CD4-positive, CD25-positive, alpha-beta regulatory T cell (primary cell): ENCODE results near the gene CRB3. TPM values are rescaled to one million over a fixed set of nuclear protein-coding genes. Genes with fewer than 3 reads are reported as not detected.

Source experiments
- ATAC-seq, 2 donors: fragments of 150-1000 bp; cut with Tn5 transposase; one replicate each; pipeline ENCODE4 v1.10.0; 2021; ENCODE audit warnings: low read depth in 2 of 2, moderate number of reproducible peaks in 2 of 2, moderate library complexity in 1 of 2
- DNase-seq, 3 donors: peaks; one replicate each; pipeline versions ENCODE4 v3.0.0 to v3.0.0-alpha.2; 2012 to 2022; ENCODE audit warnings: mixed read lengths in 1 of 3
- H3K27ac ChIP-seq: one replicate; pipeline ENCODE4 v1.7.0; 2013; ENCODE audit warnings: mild to moderate bottlenecking, low read length; ENCODE audit not compliant: insufficient read depth, poor library complexity, severe bottlenecking
- H3K27me3 ChIP-seq: one replicate; pipeline ENCODE4 v1.7.0; 2013; ENCODE audit warnings: low read length; ENCODE audit not compliant: control insufficient read depth, insufficient read depth
- H3K36me3 ChIP-seq: one replicate; pipeline ENCODE4 v1.7.0; 2013; ENCODE audit warnings: mild to moderate bottlenecking, low read length, moderate library complexity; ENCODE audit not compliant: control insufficient read depth, insufficient read depth
- H3K4me1 ChIP-seq: 2 replicates; pipeline ENCODE4 v1.7.0; 2013; ENCODE audit warnings: mild to moderate bottlenecking, low read length; ENCODE audit not compliant: insufficient read depth, control insufficient read depth, poor library complexity, severe bottlenecking
- H3K4me3 ChIP-seq: one replicate; pipeline ENCODE4 v1.7.0; 2013; ENCODE audit warnings: low read depth, mild to moderate bottlenecking, low read length, moderate library complexity
- H3K9me3 ChIP-seq, 2 experiments: 1 replicate in 1 of 2; 2 replicates in 1 of 2; pipeline ENCODE4 v1.7.0; 2013; ENCODE audit warnings: low read length in 2 of 2, mild to moderate bottlenecking in 1 of 2, moderate library complexity in 1 of 2; ENCODE audit not compliant: control insufficient read depth in 2 of 2
- H3K27ac Mint-ChIP-seq, 3 donors: one replicate each; pipeline ENCODE4 v1.8.0; 2020 to 2022; ENCODE audit warnings: mild to moderate bottlenecking in 3 of 3, mixed read lengths in 3 of 3, moderate library complexity in 2 of 3
- H3K27me3 Mint-ChIP-seq: one replicate; pipeline ENCODE4 v1.8.0; 2022; ENCODE audit warnings: mild to moderate bottlenecking, mixed read lengths
- H3K36me3 Mint-ChIP-seq: one replicate; pipeline ENCODE4 v1.8.0; 2020; ENCODE audit warnings: mixed read lengths
- H3K4me1 Mint-ChIP-seq, 4 donors: one replicate each; pipeline ENCODE4 v1.8.0; 2020 to 2022; ENCODE audit warnings: mixed read lengths in 4 of 4, mild to moderate bottlenecking in 1 of 4
- H3K4me3 Mint-ChIP-seq, 4 donors: one replicate each; pipeline ENCODE4 v1.8.0; 2020 to 2022; ENCODE audit warnings: mild to moderate bottlenecking in 4 of 4, mixed read lengths in 4 of 4, moderate library complexity in 3 of 4
- H3K9me3 Mint-ChIP-seq, 7 donors: one replicate each; pipeline ENCODE4 v1.8.0; 2020 to 2022; ENCODE audit warnings: mixed read lengths in 7 of 7, mild to moderate bottlenecking in 3 of 7, moderate library complexity in 2 of 7
- polyA plus RNA-seq, 4 donors: library from polyadenylated mRNA; unstranded; fragments of 300-500 nt; fragmentation: Illumina TruSeq; gene quantifications; one replicate each; pipeline ENCODE4 v1.2.3, GENCODE V29; 2021
- total RNA-seq: library from RNA; stranded (reverse); gene quantifications from one replicate; pipeline ENCODE4 v1.2.3, GENCODE V29; 2022

The CRB3 gene
- total and polyA plus RNA-seq, 5 donors from 2014 or later, result 1.6 to 5.8 (median 3.4) TPM

DNA sequence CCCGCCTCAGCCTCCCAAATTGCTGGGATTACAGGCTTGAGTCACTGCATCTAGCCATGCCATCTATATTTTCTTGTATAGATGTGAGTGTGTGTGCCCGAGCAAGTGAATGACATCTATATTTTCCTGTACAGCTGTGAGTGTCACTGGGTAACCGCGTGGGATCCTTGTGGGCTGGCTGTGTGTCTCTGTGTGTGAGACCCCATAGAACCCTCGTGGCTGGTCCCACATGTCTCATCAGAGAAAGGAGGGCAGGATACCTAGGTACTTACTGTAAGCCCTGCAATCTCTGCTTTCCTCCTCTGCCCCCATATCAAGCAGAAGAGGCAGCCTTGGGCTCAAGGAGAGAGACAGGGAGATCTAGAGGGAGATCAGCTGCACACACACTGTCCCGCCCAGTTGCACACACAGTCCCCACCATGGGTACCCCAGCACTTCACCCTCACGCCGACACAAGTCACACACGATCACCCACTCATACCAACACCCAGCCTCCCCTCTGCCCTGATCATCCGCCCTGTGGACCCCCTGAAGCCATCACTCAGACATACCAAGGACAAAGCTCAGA, 16.9 kb downstream of the CRB3 start:
- DNase-seq (peak in 1 of 3 donors; percentile 46), ATAC-seq (peak; percentile 2 to 21)
- peaks cover 4% of the 10 kb centered on the region for H3K36me3 Mint-ChIP-seq

DNA sequence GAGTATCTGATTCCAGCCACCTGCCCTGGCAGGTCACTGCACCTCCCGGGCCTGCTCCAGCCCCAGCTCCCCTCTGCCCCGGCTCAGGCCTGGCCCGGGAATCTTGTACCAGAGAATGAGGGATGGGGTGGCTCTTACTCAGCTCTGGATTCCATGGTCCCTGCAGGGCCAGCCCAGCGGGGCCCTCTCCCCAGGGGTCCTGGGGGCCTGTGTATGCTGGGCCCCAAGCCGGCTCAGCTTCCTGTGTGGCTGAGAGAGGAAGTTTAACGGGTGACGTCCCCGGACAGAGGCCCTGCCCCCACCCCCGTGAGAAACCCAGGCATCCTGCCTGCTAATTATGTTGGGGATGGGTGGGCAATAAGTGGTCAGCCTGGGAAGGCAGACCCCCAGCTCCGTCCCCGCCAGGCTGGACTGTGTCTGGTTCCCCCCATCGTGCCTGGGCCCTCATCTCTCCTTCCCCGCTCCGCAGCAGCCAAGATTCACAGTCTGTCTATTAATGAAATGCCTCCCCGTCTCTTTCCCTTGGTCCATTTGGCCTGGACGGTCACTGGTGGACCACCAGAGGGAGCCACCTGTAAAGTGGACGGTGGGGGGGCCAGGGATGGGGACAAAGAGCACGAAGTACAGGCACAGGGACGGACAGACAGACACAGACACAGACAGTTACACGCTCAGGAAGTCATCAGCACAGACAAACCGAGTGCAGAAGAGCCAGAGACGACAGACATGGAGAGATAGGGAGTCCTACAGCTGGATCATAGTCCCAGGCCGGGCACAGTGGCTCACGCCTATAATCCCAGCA, 17.7 kb downstream of the CRB3 start, which contains the start of gene DENND1C:
Gene DENND1C, minus strand, starts transcription at position 247 of the 802 bp plus-strand sequence. Its CDS starts 92 bp downstream, at position 155.
- Mint-ChIP-seq H3K4me3 (peak within 1 kb of the TSS; percentile 95 to 100 (median 98)), H3K36me3 (peaks cover 4% of the 10 kb centered on the region), H3K4me1 (peaks cover 0 to 44% (median 23%) of the 10 kb centered on the region in 4 donors), H3K9me3 (no peaks in the 10 kb centered on the region), H3K27ac (peak within 1 kb of the TSS; percentile 92 to 99 (median 99)), H3K27me3 (no peaks in the 10 kb centered on the region)
- Histone ChIP-seq H3K27me3 (no peaks in the 10 kb centered on the region), H3K9me3 (no peaks in the 10 kb centered on the region), H3K27ac (peak within 1 kb of the TSS; percentile 84), H3K4me3 (peak within 1 kb of the TSS; percentile 90), H3K4me1 (peaks cover 24% of the 10 kb centered on the region), H3K36me3 (peaks cover 13% of the 10 kb centered on the region)
- ATAC-seq (peak; percentile 92 to 94), DNase-seq (peak; percentile 34 to 89 (median 69))

More for the DNA sequence above, 16.9 kb downstream of the CRB3 start:
- Mint-ChIP-seq H3K27me3 (no peaks in the 10 kb centered on the region), H3K27ac (peak overlapping the region; percentile 92 to 99 (median 99)), H3K9me3 (no peaks in the 10 kb centered on the region), H3K4me1 (peaks cover 0 to 44% (median 23%) of the 10 kb centered on the region in 4 donors), H3K4me3 (peak overlapping the region; percentile 95 to 100 (median 98))
- peaks cover 24% of the 10 kb centered on the region for H3K4me1 ChIP-seq
- no peaks in the 10 kb centered on the region for H3K27me3 ChIP-seq
- peaks cover 21% of the 10 kb centered on the region for H3K36me3 ChIP-seq
- no peaks in the 10 kb centered on the region for H3K9me3 ChIP-seq
- peak overlapping the region; percentile 84 for H3K27ac ChIP-seq
- H3K4me3 ChIP-seq, result peak overlapping the region; percentile 90

DNA sequence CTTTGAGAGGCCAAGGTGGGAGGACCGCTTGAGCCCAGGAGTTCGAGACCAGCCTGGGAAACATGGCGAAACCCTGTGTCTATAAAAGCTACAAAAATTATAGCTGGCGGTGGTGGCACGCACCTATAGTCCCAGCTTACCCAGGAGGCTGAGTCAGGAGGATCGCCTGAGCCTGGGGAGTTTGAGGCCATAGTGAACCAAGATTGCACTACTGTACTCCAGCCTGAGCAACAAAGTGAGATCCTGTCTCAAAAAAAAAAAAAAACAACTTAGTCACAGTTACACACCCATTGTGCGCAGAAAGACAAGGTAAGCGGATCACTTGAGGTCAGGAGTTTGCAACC, 18.2 kb downstream of the CRB3 start:
- Mint-ChIP-seq H3K9me3 (no peaks in the 10 kb centered on the region), H3K4me1 (peaks cover 0 to 44% (median 23%) of the 10 kb centered on the region in 4 donors), H3K27ac (peak overlapping the region; percentile 92 to 99 (median 99)), H3K36me3 (peaks cover 4% of the 10 kb centered on the region), H3K4me3 (peak overlapping the region; percentile 95 to 100 (median 98)), H3K27me3 (no peaks in the 10 kb centered on the region)
- Histone ChIP-seq H3K4me1 (peaks cover 24% of the 10 kb centered on the region), H3K9me3 (no peaks in the 10 kb centered on the region), H3K4me3 (peak overlapping the region; percentile 90), H3K36me3 (peaks cover 7% of the 10 kb centered on the region), H3K27me3 (no peaks in the 10 kb centered on the region), H3K27ac (peak overlapping the region; percentile 84)
- DNase-seq (no peak), ATAC-seq (no peak)

DNA sequence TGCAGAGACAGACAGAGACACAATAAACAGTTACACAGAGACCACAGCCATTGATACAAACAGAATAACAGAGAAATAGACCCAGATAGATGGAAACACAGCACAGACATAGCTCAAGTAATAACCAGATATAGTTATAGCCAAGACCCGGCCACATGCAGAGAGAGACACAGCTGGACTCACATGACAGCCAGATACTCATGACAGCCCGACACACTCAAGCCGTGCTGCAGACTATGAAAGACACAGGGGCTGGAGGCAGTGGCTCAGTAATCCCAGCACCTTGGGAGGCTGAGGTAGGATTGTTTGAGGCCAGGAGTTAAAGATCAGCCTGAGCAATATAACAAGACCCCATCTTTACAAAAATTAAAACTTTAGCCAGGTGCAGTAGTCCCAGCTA, 19.2 kb downstream of the CRB3 start:
- DNase-seq (no peak), ATAC-seq (no peak)
- H3K4me1 ChIP-seq, result peaks cover 24% of the 10 kb centered on the region
- no peaks in the 10 kb centered on the region for H3K9me3 ChIP-seq
- Mint-ChIP-seq H3K27me3 (no peaks in the 10 kb centered on the region), H3K4me1 (peaks cover 0 to 44% (median 23%) of the 10 kb centered on the region in 4 donors), H3K4me3 (peak overlapping the region; percentile 57 to 100 (median 80)), H3K9me3 (no peaks in the 10 kb centered on the region), H3K27ac (peak overlapping the region; percentile 91 to 99 (median 99)), H3K36me3 (peaks cover 4% of the 10 kb centered on the region)
- no peaks in the 10 kb centered on the region for H3K27me3 ChIP-seq
- H3K27ac ChIP-seq, result no peak overlapping the region
- H3K4me3 ChIP-seq, result no peak overlapping the region
- peaks cover 7% of the 10 kb centered on the region for H3K36me3 ChIP-seq

DNA sequence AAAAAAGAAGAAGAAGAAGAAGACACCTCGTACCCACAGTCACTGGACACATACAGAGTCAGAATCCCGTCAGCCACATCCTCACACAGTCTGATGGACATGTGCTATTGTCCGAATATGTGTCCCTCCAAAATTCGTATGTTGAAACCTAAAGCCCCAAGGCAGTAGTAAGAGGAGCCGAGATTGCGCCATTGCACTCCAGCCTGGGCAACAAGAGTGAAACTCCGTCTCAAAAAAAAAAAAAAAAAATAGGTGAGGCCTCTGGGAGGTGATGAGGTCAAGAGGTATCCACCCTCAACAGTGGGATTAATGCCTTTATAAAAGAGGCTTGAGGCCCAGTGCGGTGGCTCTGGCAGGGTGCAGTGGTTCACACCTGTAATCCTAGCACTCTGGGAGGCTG, 20.2 kb downstream of the CRB3 start:
- Mint-ChIP-seq H3K27ac (no peak overlapping the region), H3K36me3 (peaks cover 4% of the 10 kb centered on the region), H3K4me3 (peak overlapping the region in 1 of 4 donors; percentile 84), H3K4me1 (peaks cover 0 to 42% (median 24%) of the 10 kb centered on the region in 4 donors), H3K9me3 (no peaks in the 10 kb centered on the region), H3K27me3 (no peaks in the 10 kb centered on the region)
- DNase-seq (no peak), ATAC-seq (no peak)
- H3K27ac ChIP-seq, result no peak overlapping the region
- H3K9me3 ChIP-seq, result no peaks in the 10 kb centered on the region
- H3K36me3 ChIP-seq, result peaks cover 3% of the 10 kb centered on the region
- H3K4me1 ChIP-seq, result peaks cover 24% of the 10 kb centered on the region
- no peaks in the 10 kb centered on the region for H3K27me3 ChIP-seq
- no peak overlapping the region for H3K4me3 ChIP-seq

GRCh38 chr19:6484831-6485230, 20.8 kb downstream of the CRB3 start:
- H3K27me3 Mint-ChIP-seq, result no peaks in the 10 kb centered on the region
- peaks cover 0 to 43% (median 27%) of the 10 kb centered on the region in 4 donors for H3K4me1 Mint-ChIP-seq
- H3K4me3 ChIP-seq, result no peak overlapping the region
- H3K4me3 Mint-ChIP-seq, result no peak overlapping the region
- no peak overlapping the region for H3K27ac ChIP-seq
- H3K36me3 Mint-ChIP-seq, result peaks cover 4% of the 10 kb centered on the region
- no peaks in the 10 kb centered on the region for H3K36me3 ChIP-seq
- H3K9me3 Mint-ChIP-seq, result no peaks in the 10 kb centered on the region
- DNase-seq (no peak), ATAC-seq (no peak)
- H3K27ac Mint-ChIP-seq, result no peak overlapping the region
- peaks cover 22% of the 10 kb centered on the region for H3K4me1 ChIP-seq
- no peaks in the 10 kb centered on the region for H3K9me3 ChIP-seq
- no peaks in the 10 kb centered on the region for H3K27me3 ChIP-seq

GRCh38 chr19:6489278-6490061, 25.4 kb downstream of the CRB3 start:
- DNase-seq (peak in 1 of 3 donors; percentile 57), ATAC-seq (peak; percentile 58 to 70)
- Histone ChIP-seq H3K27ac (peak overlapping the region; percentile 15), H3K4me1 (peaks cover 7% of the 10 kb centered on the region), H3K27me3 (no peaks in the 10 kb centered on the region), H3K9me3 (peaks cover 0 to 3% of the 10 kb centered on the region in 2 experiments), H3K4me3 (peak overlapping the region; percentile 82), H3K36me3 (no peaks in the 10 kb centered on the region)
- Mint-ChIP-seq H3K9me3 (peaks cover 0 to 8% (median 2%) of the 10 kb centered on the region in 7 donors), H3K27ac (peak overlapping the region; percentile 53 to 91 (median 65)), H3K36me3 (no peaks in the 10 kb centered on the region), H3K4me3 (peak overlapping the region; percentile 78 to 88 (median 83)), H3K27me3 (no peaks in the 10 kb centered on the region), H3K4me1 (peaks cover 0 to 14% (median 6%) of the 10 kb centered on the region in 4 donors)
